Right lobe of liver (tissue), 6 donors: Measurements from ENCODE around the gene SUMF2. TPM values are rescaled to one million over a fixed set of nuclear protein-coding genes. Genes with fewer than 3 reads are reported as not detected.
"Not testable (repeated sequence)": the region's sequence is repeated elsewhere in the genome, so short reads cannot be mapped to it uniquely, and the experiment has no call there.

ENCODE experiments used
- ATAC-seq, 4 donors: fragments of 200-7000 bp; cut with Tn5 transposase; one replicate each; pipeline ENCODE4 v1.9.1; 2020; ENCODE audit warnings: mild to moderate bottlenecking in 4 of 4, moderate library complexity in 4 of 4
- DNase-seq, 3 donors: peaks; one replicate each; pipeline ENCODE4 v3.0.0-alpha.2; 2020
- H3K27ac ChIP-seq, 3 donors: fragments of 200-600 bp; one replicate each; pipeline ENCODE4 v1.8.0; 2022
- H3K27me3 ChIP-seq, 2 donors: fragments of 200-600 bp; one replicate each; pipeline ENCODE4 v1.8.0; 2022
- H3K36me3 ChIP-seq, 4 donors: fragments of 200-600 bp; sonication (generic) in 1 of 4; one replicate each; pipeline versions ENCODE4 v1.5.1 to v1.8.0; 2017 to 2022; ENCODE audit warnings: control low read depth in 1 of 4
- H3K4me1 ChIP-seq, 4 donors: fragments of 200-600 bp; sonication (generic) in 1 of 4; one replicate each; pipeline versions ENCODE4 v1.5.1 to v1.8.0; 2017 to 2022; ENCODE audit warnings: control low read depth in 1 of 4
- H3K4me3 ChIP-seq, 3 donors: fragments of 200-600 bp; one replicate each; pipeline ENCODE4 v1.8.0; 2022
- H3K9me3 ChIP-seq, 4 donors: fragments of 200-600 bp; sonication (generic) in 1 of 4; one replicate each; pipeline versions ENCODE4 v1.5.1 to v1.8.0; 2017 to 2022; ENCODE audit warnings: control low read depth in 1 of 4
- POLR2A ChIP-seq: fragments of 450-650 bp; IDR thresholded peaks from one replicate; pipeline ENCODE4 v1.6.1; 2017; ENCODE audit warnings: antibody characterized with exemption, mild to moderate bottlenecking
- WGBS: methylation state at CpG from one replicate; pipeline ENCODE4 v1.1.6; 2018; ENCODE audit warnings: low coverage, low lambda C conversion rate; ENCODE audit not compliant: insufficient coverage; ENCODE audit errors: missing lambda C conversion rate; 5-methylcytosine and 5-hydroxymethylcytosine counted together
- intact Hi-C, 2 donors: fragments of 100-400 bp; cut with DNase I; formaldehyde crosslinking; loops; one replicate each; pipeline versions ENCODE4 v1.11.2 to v1.14.1; 2022
- long read RNA-seq: library from polyadenylated mRNA; unstranded; transcript quantifications from one replicate; pipeline ENCODE4 v2.0.0, GENCODE V29; 2019
- total RNA-seq, 6 experiments: library from RNA; depleted of rRNA in 2 of 6; stranded (reverse); fragments of >200 nt in 2 of 6; fragmentation: NEBNext Ultra II Directional in 3 of 6; extraction: Animal tissue kit (Norgen Biotek cat#: 25700) in 3 of 6; gene quantifications; one replicate each; pipeline versions ENCODE4 v1.1.0 to v1.2.4, GENCODE V29; 2016 to 2023
- TF ChIP-seq, protein P1 (sequence below), 4 donors: fragments of 200-600 bp in 3 of 4; fragments of 450-650 bp in 1 of 4; IDR thresholded peaks; one replicate each; pipeline versions ENCODE4 v1.5.1 to v1.8.0; 2016 to 2022; ENCODE audit warnings: antibody characterized with exemption in 4 of 4, mild to moderate bottlenecking in 2 of 4
- donor health status: DM: no; HTN: yes; CAD: no.
- donor health status: DM: no; HTN: no; CAD: no.
- donor health status: DM: no; HTN: no; CAD: no.
- donor health status: DM: no; HTN: yes; CAD: no.
- donor health status: DM: no; HTN: yes; CAD: no.

The SUMF2 gene
- total RNA-seq, result 10 to 100 TPM; 76.9 to 92.4 (median 86.5) TPM
- long read RNA-seq, transcript SUMF2-208 (9 exons, 2,052 nt), result major isoform, 21 of 38 reads
- long read RNA-seq, partial matches to known transcripts, result 0 of 38 reads
- long read RNA-seq, other reads (novel, unspliced or antisense), result 15 of 38 reads

DNA sequence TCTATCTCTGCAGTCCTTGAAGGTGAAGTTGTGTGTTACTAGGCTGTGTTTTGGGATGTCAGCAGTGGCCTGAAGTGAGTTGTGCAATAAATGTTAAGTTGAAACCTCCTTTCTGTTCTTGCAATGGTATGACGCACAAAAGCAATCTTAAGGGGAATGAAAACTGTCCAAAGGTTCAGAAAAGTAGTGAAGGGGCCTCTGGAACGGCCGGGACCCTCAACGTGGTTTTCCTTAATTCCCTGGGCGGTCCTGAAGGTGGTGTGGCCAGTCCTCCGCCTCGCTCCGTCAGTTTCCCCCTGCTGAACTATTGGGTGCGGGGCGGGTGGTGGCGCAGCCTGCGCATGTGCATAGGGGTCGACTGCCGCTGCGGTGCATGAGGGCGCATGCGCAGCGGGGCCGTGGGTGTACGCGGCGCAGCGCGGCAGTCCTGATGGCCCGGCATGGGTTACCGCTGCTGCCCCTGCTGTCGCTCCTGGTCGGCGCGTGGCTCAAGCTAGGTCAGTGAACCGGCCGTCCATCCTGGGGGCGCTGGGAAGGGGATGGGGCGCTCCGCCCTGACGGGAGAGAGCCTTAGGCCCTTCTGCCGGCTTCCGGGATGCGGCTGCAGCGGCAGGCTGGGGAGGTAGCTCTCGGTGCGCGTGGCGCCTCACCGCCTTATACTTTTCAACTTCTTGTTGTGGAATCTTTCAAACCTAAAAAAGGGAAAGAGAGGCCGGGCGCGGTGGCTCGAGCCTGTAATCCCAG is at the start of gene SUMF2:
Gene SUMF2 (plus strand): TSS at position 405 of the 744 bp plus-strand sequence. CDS start 26 bp downstream, at position 431.
- Histone ChIP-seq H3K36me3 (peaks cover 5 to 51% (median 27%) of the 10 kb centered on the region in 4 donors), H3K4me1 (peaks cover 0 to 19% (median 0%) of the 10 kb centered on the region in 4 donors), H3K27me3 (no peaks in the 10 kb centered on the region), H3K27ac (peak within 1 kb of the TSS; percentile 90 to 92 (median 92)), H3K9me3 (no peaks in the 10 kb centered on the region), H3K4me3 (peak within 1 kb of the TSS; percentile 88 to 97 (median 97))
- TF ChIP-seq, protein P1, sequence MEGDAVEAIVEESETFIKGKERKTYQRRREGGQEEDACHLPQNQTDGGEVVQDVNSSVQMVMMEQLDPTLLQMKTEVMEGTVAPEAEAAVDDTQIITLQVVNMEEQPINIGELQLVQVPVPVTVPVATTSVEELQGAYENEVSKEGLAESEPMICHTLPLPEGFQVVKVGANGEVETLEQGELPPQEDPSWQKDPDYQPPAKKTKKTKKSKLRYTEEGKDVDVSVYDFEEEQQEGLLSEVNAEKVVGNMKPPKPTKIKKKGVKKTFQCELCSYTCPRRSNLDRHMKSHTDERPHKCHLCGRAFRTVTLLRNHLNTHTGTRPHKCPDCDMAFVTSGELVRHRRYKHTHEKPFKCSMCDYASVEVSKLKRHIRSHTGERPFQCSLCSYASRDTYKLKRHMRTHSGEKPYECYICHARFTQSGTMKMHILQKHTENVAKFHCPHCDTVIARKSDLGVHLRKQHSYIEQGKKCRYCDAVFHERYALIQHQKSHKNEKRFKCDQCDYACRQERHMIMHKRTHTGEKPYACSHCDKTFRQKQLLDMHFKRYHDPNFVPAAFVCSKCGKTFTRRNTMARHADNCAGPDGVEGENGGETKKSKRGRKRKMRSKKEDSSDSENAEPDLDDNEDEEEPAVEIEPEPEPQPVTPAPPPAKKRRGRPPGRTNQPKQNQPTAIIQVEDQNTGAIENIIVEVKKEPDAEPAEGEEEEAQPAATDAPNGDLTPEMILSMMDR (IDR thresholded peaks at IDR 0.05), result peak in 2 of 4 donors; percentile 16 to 22
- TF ChIP-seq POLR2A, result peak; percentile 87
- WGBS, result under 1% methylated on average over 24 of the region's 49 CpGs
- ATAC-seq (peak; percentile 96 to 97 (median 96)), DNase-seq (peak; percentile 93 to 95 (median 95))
- intact Hi-C loops, result no loop called here

DNA sequence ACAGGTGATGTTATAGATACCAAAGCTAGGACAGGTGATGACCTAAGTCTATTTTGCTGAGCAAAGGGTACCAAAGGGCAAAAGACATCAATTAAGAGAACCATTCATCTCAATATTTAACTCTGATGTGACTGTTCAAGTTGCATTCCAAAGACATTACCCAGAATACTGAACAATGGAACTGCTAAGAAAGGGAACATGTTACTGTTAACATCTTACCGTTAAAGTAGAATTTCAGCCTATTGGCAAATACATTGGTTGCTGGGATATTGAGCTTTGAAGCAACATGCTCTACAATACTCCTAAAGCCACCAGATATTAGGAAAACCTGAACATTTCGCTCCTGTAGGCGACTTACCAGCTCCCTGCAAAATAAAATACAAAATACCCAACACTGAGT is 47.1 kb upstream of the SUMF2 start:
- H3K27ac ChIP-seq, H3K27me3 ChIP-seq, H3K4me3 ChIP-seq, ATAC-seq, intact Hi-C loops, H3K4me1 ChIP-seq, DNase-seq, H3K9me3 ChIP-seq: not testable (repeated sequence)
- 57% methylated on average over 1 of the region's 3 CpGs for WGBS
- peaks cover 0 to 48% (median 1%) of the 10 kb centered on the region in 4 donors for H3K36me3 ChIP-seq

DNA sequence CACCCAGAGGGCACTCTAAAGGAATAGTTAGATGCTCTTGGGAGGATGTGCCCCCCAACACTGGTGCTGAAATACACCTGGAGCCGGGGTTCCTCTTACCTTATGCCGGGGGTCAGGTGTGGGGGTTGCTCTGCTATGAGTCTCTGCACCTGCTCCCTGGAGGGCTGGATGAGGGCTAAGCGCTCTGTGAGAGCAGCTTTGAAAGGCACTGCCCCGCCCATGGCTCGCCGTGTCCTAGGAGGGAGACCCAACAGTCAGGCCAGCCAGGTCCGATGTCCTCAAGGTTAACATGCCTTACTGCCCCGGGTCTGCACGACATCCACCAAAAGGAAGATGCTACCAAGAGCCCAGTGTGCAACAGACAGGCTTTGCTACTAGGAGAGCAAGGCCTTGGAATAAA is 44.6 kb upstream of the SUMF2 start:
- Histone ChIP-seq H3K4me3 (no peak overlapping the region), H3K27me3 (no peaks in the 10 kb centered on the region), H3K36me3 (peaks cover 0 to 30% (median 0%) of the 10 kb centered on the region in 4 donors), H3K9me3 (no peaks in the 10 kb centered on the region), H3K27ac (no peak overlapping the region), H3K4me1 (no peaks in the 10 kb centered on the region)
- ATAC-seq, result peak in 1 of 4 donors; percentile 33
- DNase-seq, result no peak
- WGBS, result 84% methylated on average over 2 of the region's 9 CpGs
- TF ChIP-seq, protein P1 (IDR thresholded peaks at IDR 0.05), result no peak
- no peak for TF ChIP-seq POLR2A
- intact Hi-C loops, result no loop called here

DNA sequence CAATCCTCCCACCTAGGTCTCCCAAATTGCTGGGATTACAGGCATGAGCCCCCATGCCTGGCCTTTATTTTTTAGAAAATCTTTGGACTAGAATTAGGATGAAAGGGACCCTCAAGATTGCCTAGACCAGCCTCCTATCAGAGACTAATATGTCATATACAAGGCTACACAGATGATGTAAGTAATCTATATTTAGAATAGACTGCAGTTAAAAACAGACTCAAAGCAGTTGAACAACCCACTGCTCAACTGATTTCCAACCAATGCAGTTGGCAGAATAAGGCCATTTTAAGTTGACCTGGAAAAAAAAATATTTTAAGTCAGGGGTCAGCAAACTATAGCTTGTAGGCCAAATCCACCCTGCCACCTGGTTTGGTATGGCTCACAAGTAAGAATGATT is 40.6 kb upstream of the SUMF2 start:
- H3K4me3 ChIP-seq, result no peak overlapping the region
- no peaks in the 10 kb centered on the region for H3K9me3 ChIP-seq
- no peak for TF ChIP-seq POLR2A
- TF ChIP-seq, protein P1 (IDR thresholded peaks at IDR 0.05), result no peak
- no peaks in the 10 kb centered on the region for H3K27me3 ChIP-seq
- H3K36me3 ChIP-seq, result peaks cover 0 to 25% (median 0%) of the 10 kb centered on the region in 4 donors
- ATAC-seq, result no peak
- no peak for DNase-seq
- peaks cover 0 to 1% (median under 1%) of the 10 kb centered on the region in 4 donors for H3K4me1 ChIP-seq
- intact Hi-C loops, result no loop called here
- H3K27ac ChIP-seq, result no peak overlapping the region

DNA sequence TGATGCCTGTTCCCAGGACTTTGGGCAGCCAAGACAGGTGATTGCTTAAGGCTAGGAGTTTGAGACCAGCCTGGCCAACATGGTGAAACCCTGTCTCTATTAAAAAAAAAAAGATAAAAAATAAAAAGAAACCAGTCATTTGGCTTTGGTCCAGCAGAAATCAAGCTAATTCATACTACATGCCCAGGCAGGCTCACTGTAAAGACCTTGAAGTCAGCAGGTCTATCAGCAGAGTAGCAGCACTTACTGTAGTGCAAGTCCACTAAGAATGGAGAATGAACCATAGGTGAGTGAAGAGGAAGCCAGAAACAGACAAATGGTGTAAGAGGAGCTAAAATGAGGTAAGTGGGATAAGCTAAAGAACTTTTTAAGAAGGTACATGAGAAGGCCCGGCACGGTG is 37.5 kb upstream of the SUMF2 start:
- ATAC-seq, result no peak
- 64% methylated on average over 2 of the region's 2 CpGs for WGBS
- no peaks in the 10 kb centered on the region for H3K36me3 ChIP-seq

More for the DNA sequence above, 37.5 kb upstream of the SUMF2 start:
- Histone ChIP-seq H3K27ac (no peak overlapping the region), H3K27me3 (no peaks in the 10 kb centered on the region), H3K9me3 (no peaks in the 10 kb centered on the region), H3K4me3 (no peak overlapping the region), H3K4me1 (peaks cover 0 to 18% (median 8%) of the 10 kb centered on the region in 4 donors)
- TF ChIP-seq, protein P1 (IDR thresholded peaks at IDR 0.05), result no peak
- no peak for TF ChIP-seq POLR2A
- no peak for DNase-seq
- intact Hi-C loops, result no loop called here
